Central memory CD8-positive, alpha-beta T cell (primary cell): Measurements from ENCODE around the gene INTS6.

Source experiments
- ATAC-seq: fragments of 150-1000 bp; cut with Tn5 transposase; replicated peaks from 2 replicates; pipeline ENCODE4 v1.10.0; 2022; ENCODE audit warnings: mild to moderate bottlenecking, moderate FRiP score, moderate number of reproducible peaks; ENCODE audit not compliant: poor library complexity, severe bottlenecking; ENCODE audit errors: extremely low read depth
- DNase-seq, 2 donors: peaks; one replicate each; pipeline ENCODE4 v3.0.0; 2021; ENCODE audit warnings: low spot score in 2 of 2
- H3K27ac Mint-ChIP-seq: one replicate; pipeline ENCODE4 v1.8.0; 2022; ENCODE audit warnings: low read depth, mild to moderate bottlenecking, moderate library complexity, mixed read lengths
- H3K27me3 Mint-ChIP-seq: one replicate; pipeline ENCODE4 v1.8.0; 2022; ENCODE audit warnings: mixed read lengths
- H3K36me3 Mint-ChIP-seq: one replicate; pipeline ENCODE4 v1.8.0; 2022; ENCODE audit warnings: mild to moderate bottlenecking, moderate library complexity, mixed read lengths; ENCODE audit not compliant: insufficient read depth
- H3K4me1 Mint-ChIP-seq: one replicate; pipeline ENCODE4 v1.8.0; 2022; ENCODE audit warnings: mixed read lengths
- H3K4me3 Mint-ChIP-seq: one replicate; pipeline ENCODE4 v1.8.0; 2022; ENCODE audit warnings: mild to moderate bottlenecking, moderate library complexity, mixed read lengths
- H3K9me3 Mint-ChIP-seq: one replicate; pipeline ENCODE4 v1.8.0; 2022; ENCODE audit warnings: mixed read lengths

The INTS6 gene

DNA sequence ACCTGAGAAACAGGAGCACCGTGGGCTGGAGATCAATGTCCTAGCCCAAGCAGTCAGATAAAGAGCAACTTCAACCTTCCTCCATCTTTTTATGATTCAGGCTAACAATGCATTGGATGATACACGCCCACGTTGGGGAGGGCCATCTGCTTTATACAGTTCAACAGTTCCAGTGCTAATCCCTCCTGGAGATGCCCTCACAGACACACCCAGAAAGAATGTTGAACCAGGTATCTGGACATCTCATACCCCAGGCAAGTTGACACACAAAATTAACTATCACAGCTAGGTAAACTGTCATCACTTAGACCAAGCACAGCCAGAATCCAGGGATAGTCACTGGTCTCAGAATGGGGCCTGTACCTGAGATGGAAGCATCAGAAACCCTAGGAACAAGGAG, 134.0 kb downstream of the INTS6 start:
- DNase-seq = no peak
- no peak for ATAC-seq
- Mint-ChIP-seq H3K4me1 (no peaks in the 10 kb centered on the region), H3K4me3 (no peak overlapping the region), H3K36me3 (peaks cover 1% of the 10 kb centered on the region), H3K27me3 (no peaks in the 10 kb centered on the region), H3K27ac (no peak overlapping the region), H3K9me3 (no peaks in the 10 kb centered on the region)

DNA sequence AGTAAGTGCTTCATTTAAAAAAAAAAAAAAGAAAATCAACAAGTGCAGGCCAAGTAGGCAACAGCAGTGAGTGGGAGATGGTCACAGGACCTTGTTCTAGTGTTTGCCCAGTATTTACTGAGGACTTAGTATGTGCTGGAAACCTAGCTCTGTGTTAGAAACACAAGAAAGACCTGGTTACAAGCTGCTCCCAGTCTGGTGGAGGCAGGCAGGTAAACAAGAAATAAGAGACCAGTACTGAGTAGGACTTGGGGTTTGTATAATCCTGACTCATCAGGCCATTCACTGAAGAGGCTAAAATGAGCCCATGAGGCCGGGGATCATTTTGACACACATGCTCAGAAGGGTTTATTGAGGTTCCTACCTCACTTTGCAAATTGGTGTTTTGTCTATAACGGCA, 134.8 kb downstream of the INTS6 start:
- no peak overlapping the region for H3K27ac Mint-ChIP-seq

DNA sequence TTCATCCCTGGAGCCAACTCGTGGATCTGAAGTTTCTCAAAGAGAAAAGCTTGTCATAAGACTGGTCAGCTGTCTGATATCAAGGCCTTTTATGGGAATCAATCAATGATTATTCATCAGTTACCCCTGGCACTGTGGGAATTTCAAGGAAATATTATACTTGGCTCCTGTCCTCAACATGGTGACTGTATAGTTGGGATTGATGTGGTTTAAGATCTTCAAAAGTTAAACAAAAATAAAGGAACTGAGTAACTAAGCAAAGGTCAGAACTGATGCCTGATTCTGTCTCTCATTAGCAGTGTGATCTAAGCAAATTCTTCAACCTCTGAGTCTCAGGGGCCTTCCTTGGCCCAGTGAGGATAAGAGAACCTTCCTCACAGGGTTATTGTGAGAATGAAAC, 135.6 kb downstream of the INTS6 start:
- H3K4me1 Mint-ChIP-seq = no peaks in the 10 kb centered on the region
- DNase-seq = no peak
- no peak for ATAC-seq
- H3K9me3 Mint-ChIP-seq = no peaks in the 10 kb centered on the region
- H3K36me3 Mint-ChIP-seq = no peaks in the 10 kb centered on the region
- H3K27ac Mint-ChIP-seq = no peak overlapping the region
- H3K27me3 Mint-ChIP-seq = no peaks in the 10 kb centered on the region
- no peak overlapping the region for H3K4me3 Mint-ChIP-seq

More for the DNA sequence above, 134.8 kb downstream of the INTS6 start:
- H3K4me1 Mint-ChIP-seq = no peaks in the 10 kb centered on the region
- no peaks in the 10 kb centered on the region for H3K36me3 Mint-ChIP-seq
- DNase-seq = no peak
- H3K4me3 Mint-ChIP-seq = no peak overlapping the region
- H3K9me3 Mint-ChIP-seq = no peaks in the 10 kb centered on the region
- no peaks in the 10 kb centered on the region for H3K27me3 Mint-ChIP-seq
- ATAC-seq = no peak

DNA sequence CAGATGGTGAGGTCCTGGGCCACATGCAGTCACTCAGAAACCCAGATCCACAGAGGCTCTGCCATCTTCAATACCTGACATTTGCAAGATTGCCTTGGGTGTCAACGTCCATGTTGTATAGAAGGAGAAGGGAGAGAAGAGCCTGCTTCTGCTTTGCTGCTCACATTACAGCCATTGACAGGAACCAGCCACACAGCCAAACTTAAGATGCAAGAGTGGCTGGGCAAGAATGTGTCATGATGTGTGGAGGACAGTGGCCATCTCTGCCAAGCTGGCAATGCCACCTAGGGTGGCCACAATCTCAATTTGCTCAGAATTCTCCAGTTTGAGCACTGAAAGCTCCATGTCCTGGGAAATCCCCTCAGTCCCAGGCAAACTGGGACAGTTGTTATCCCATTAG, 139.2 kb downstream of the INTS6 start:
- no peak overlapping the region for H3K4me3 Mint-ChIP-seq
- DNase-seq (no peak), ATAC-seq (no peak)
- no peaks in the 10 kb centered on the region for H3K36me3 Mint-ChIP-seq
- no peaks in the 10 kb centered on the region for H3K4me1 Mint-ChIP-seq
- peaks cover 10% of the 10 kb centered on the region for H3K27me3 Mint-ChIP-seq
- H3K27ac Mint-ChIP-seq = no peak overlapping the region
- H3K9me3 Mint-ChIP-seq = no peaks in the 10 kb centered on the region

DNA sequence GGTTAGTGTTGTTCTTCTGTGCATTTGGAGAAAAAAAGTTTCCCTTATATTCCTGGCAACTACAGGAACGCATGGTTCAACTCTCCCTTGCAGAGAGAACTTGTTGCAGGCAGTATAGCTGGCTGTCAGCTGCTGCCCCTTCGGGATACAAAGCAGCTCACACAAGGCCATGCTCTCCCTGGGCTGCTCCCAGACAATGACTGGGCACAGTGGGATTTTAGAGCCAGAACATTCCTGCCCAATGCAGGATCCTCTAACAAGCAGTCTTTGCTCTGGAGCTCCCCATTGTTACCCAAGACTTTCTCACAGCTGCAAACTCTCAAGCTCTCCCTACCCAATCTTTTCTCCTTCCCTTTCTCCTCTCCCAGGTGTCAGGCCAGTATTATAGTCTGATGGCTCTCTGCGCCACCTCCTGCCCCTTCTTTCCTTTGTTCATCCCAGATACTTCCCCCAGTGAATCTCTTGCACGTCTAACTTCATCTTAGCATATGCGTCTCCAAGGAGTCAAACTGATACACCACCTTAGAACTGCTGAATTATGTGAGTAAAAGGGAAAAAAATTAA, 140.8 kb downstream of the INTS6 start:
- no peak overlapping the region for H3K27ac Mint-ChIP-seq
- ATAC-seq (no peak), DNase-seq (no peak)
- H3K4me3 Mint-ChIP-seq = no peak overlapping the region
- H3K27me3 Mint-ChIP-seq = peaks cover 23% of the 10 kb centered on the region
- no peaks in the 10 kb centered on the region for H3K9me3 Mint-ChIP-seq
- no peaks in the 10 kb centered on the region for H3K4me1 Mint-ChIP-seq
- no peaks in the 10 kb centered on the region for H3K36me3 Mint-ChIP-seq
